Caco-2 (cell line): ENCODE data around the gene DLG2. TPM values are rescaled to one million over a fixed set of nuclear protein-coding genes. Genes with fewer than 3 reads are reported as not detected.
A peak's percentile ranks its signal among the peaks of the same experiment; 100 is the strongest.

Experiments used
- BruUV-seq: library from RNA; stranded (reverse); fragments of 400-500 nt; replicated peaks from 2 replicates; lab custom pipeline; 2021; lab: Mats Ljungman, UMichigan
- CTCF ChIA-PET: fragments of 300-600 bp; sonication (Branson Sonifier 250); formaldehyde crosslinking; loops from one replicate; lab custom pipeline; 2022; ENCODE audit warnings: antibody characterized with exemption; lab: Charles Lee
- POLR2A ChIA-PET: fragments of 300-600 bp; sonication (Branson Sonifier 250); formaldehyde crosslinking; loops from one replicate; lab custom pipeline; 2022; ENCODE audit warnings: antibody characterized with exemption; lab: Charles Lee
- DNase-seq, 2 experiments: peaks; one replicate each; pipeline versions ENCODE4 v3.0.0 to v3.0.0-alpha.2; 2020 to 2022
- H3K27me3 ChIP-seq: replicated peaks from 2 replicates; pipeline ENCODE4 v1.6.0; 2011; ENCODE audit warnings: low read length; ENCODE audit not compliant: control insufficient read depth, insufficient read depth
- H3K36me3 ChIP-seq: 2 replicates; pipeline ENCODE4 v1.5.1; 2011; ENCODE audit warnings: low read length; ENCODE audit not compliant: control insufficient read depth, insufficient read depth
- H3K4me1 ChIP-seq: fragments of 250-450 bp; sonication (Bioruptor Pico); 2 replicates; pipeline ENCODE4 v1.5.1; 2020; ENCODE audit warnings: mild to moderate bottlenecking
- H3K4me3 ChIP-seq: 2 replicates; pipeline ENCODE4 v1.5.1; 2011; ENCODE audit warnings: low read depth, mild to moderate bottlenecking, control low read depth, low read length
- H3K9me3 ChIP-seq: fragments of 250-450 bp; sonication (Bioruptor Pico); 2 replicates; pipeline ENCODE4 v1.5.1; 2020; ENCODE audit warnings: mild to moderate bottlenecking, moderate library complexity
- H3K27ac Mint-ChIP-seq: one replicate; pipeline ENCODE4 v1.8.0; 2022; ENCODE audit warnings: mixed read lengths; ENCODE audit not compliant: unreplicated experiment
- H3K27me3 Mint-ChIP-seq: one replicate; pipeline ENCODE4 v1.8.0; 2022; ENCODE audit warnings: mixed read lengths; ENCODE audit not compliant: insufficient read depth, unreplicated experiment
- H3K36me3 Mint-ChIP-seq: one replicate; pipeline ENCODE4 v1.8.0; 2022; ENCODE audit warnings: mild to moderate bottlenecking, mixed read lengths; ENCODE audit not compliant: insufficient read depth, unreplicated experiment
- H3K4me1 Mint-ChIP-seq: one replicate; pipeline ENCODE4 v1.8.0; 2022; ENCODE audit warnings: low read depth, mixed read lengths; ENCODE audit not compliant: unreplicated experiment
- H3K4me3 Mint-ChIP-seq: one replicate; pipeline ENCODE4 v1.8.0; 2022; ENCODE audit warnings: mild to moderate bottlenecking, moderate library complexity, mixed read lengths; ENCODE audit not compliant: unreplicated experiment
- H3K9me3 Mint-ChIP-seq: one replicate; pipeline ENCODE4 v1.8.0; 2022; ENCODE audit warnings: mixed read lengths; ENCODE audit not compliant: unreplicated experiment
- CTCF ChIP-seq, 2 experiments: fragments of 200-600 bp in 1 of 2; IDR thresholded peaks; 1 replicate in 1 of 2; 2 replicates in 1 of 2; pipeline versions ENCODE4 v1.5.1 to v1.8.0; 2011 to 2022; ENCODE audit warnings: antibody characterized with exemption in 1 of 2, control low read depth in 1 of 2, inconsistent platforms in 1 of 2, low read depth in 1 of 2, low read length in 1 of 2, mild to moderate bottlenecking in 1 of 2, moderate library complexity in 1 of 2; ENCODE audit not compliant: insufficient read depth in 1 of 2, severe bottlenecking in 1 of 2, unreplicated experiment in 1 of 2
- intact Hi-C: fragments of 100-400 bp; cut with micrococcal nuclease; formaldehyde crosslinking; loops from one replicate; pipeline ENCODE4 v1.10.0; 2022; ENCODE audit not compliant: unreplicated experiment
- total RNA-seq: library from RNA; stranded (reverse); gene quantifications from 2 replicates; pipeline ENCODE4 v1.2.3, GENCODE V29; 2022

Gene DLG2
- total RNA-seq, 1 experiment from 2014 or later, result 21.6 TPM

GRCh38 chr11:83684071-83684470, 1943.1 kb downstream of the DLG2 start:
- CTCF ChIA-PET, result interaction anchor here (0.6 to 1.5 kb wide), 3 partner anchors 27 to 374 kb away, joined by 3 to 9 read pairs (median 8); no protein-coding TSS in a partner anchor
- H3K9me3 ChIP-seq, result no peaks in the 10 kb centered on the region
- peaks cover 56% of the 10 kb centered on the region for H3K4me1 ChIP-seq
- no peaks in the 10 kb centered on the region for H3K36me3 ChIP-seq
- Mint-ChIP-seq H3K27me3 (no peaks in the 10 kb centered on the region), H3K27ac (peak overlapping the region; percentile 5), H3K4me1 (peaks cover 36% of the 10 kb centered on the region), H3K4me3 (peak overlapping the region; percentile 63), H3K36me3 (no peaks in the 10 kb centered on the region), H3K9me3 (no peaks in the 10 kb centered on the region)
- TF ChIP-seq CTCF (IDR thresholded peaks at IDR 0.05; ENCODE audit: insufficient read depth in 1 of 2, low read depth in 1 of 2, low read length in 1 of 2, severe bottlenecking in 1 of 2, unreplicated experiment in 1 of 2), result no peak
- intact Hi-C loops, result no loop called here
- peak; percentile 46 to 55 for DNase-seq
- POLR2A ChIA-PET, result interaction anchor here (1.1 to 1.7 kb wide), 2 partner anchors 27 to 35 kb away, joined by 5 to 7 read pairs; no protein-coding TSS in a partner anchor
- BruUV-seq, result no TSS peak
- H3K4me3 ChIP-seq, result no peak overlapping the region
- H3K27me3 ChIP-seq, result no peaks in the 10 kb centered on the region

- Histone ChIP-seq H3K4me3 (no peak overlapping the region), H3K36me3 (no peaks in the 10 kb centered on the region), H3K9me3 (no peaks in the 10 kb centered on the region), H3K4me1 (peaks cover 51% of the 10 kb centered on the region), H3K27me3 (no peaks in the 10 kb centered on the region)
- no peak for TF ChIP-seq CTCF (IDR thresholded peaks at IDR 0.05; ENCODE audit: insufficient read depth in 1 of 2, low read depth in 1 of 2, low read length in 1 of 2, severe bottlenecking in 1 of 2, unreplicated experiment in 1 of 2)
- H3K27ac Mint-ChIP-seq, result no peak overlapping the region
- no peak overlapping the region for H3K4me3 Mint-ChIP-seq
- ChIA-PET CTCF (interaction anchor here (0.5 to 1.4 kb wide), 3 partner anchors 28 to 51 kb away, joined by 5 to 6 read pairs (median 5); no protein-coding TSS in a partner anchor), POLR2A (interaction anchor here (0.6 to 1.7 kb wide), 2 partner anchors 34 to 41 kb away, joined by 3 to 5 read pairs; no protein-coding TSS in a partner anchor)
- peaks cover 33% of the 10 kb centered on the region for H3K4me1 Mint-ChIP-seq
- intact Hi-C loops, result loop anchor here (1.0 kb wide), 3 partner anchors 29 to 42 kb away; no protein-coding TSS in a partner anchor
- H3K27me3 Mint-ChIP-seq, result no peaks in the 10 kb centered on the region
- no TSS peak for BruUV-seq
- no peaks in the 10 kb centered on the region for H3K9me3 Mint-ChIP-seq
- peak; percentile 44 to 51 for DNase-seq
- no peaks in the 10 kb centered on the region for H3K36me3 Mint-ChIP-seq
Observed at GRCh38 chr11:83682611-83682973, 1944.6 kb downstream of the DLG2 start.

- Mint-ChIP-seq H3K36me3 (no peaks in the 10 kb centered on the region), H3K4me1 (peaks cover 33% of the 10 kb centered on the region), H3K9me3 (no peaks in the 10 kb centered on the region), H3K4me3 (no peak overlapping the region), H3K27me3 (no peaks in the 10 kb centered on the region), H3K27ac (peak overlapping the region; percentile 70)
- ChIA-PET CTCF (interaction anchor here (0.5 to 1.4 kb wide), 4 partner anchors 29 to 51 kb away, joined by 4 to 6 read pairs (median 5); no protein-coding TSS in a partner anchor), POLR2A (interaction anchor here (0.6 kb wide), 1 partner anchor 42 kb away, joined by 3 read pairs; no protein-coding TSS in a partner anchor)
- no peaks in the 10 kb centered on the region for H3K9me3 ChIP-seq
- no peaks in the 10 kb centered on the region for H3K36me3 ChIP-seq
- intact Hi-C loops, result loop anchor here (1.0 kb wide), 3 partner anchors 29 to 42 kb away; no protein-coding TSS in a partner anchor
- H3K27me3 ChIP-seq, result no peaks in the 10 kb centered on the region
- no peak for DNase-seq
- no peak overlapping the region for H3K4me3 ChIP-seq
- no peak for TF ChIP-seq CTCF (IDR thresholded peaks at IDR 0.05; ENCODE audit: insufficient read depth in 1 of 2, low read depth in 1 of 2, low read length in 1 of 2, severe bottlenecking in 1 of 2, unreplicated experiment in 1 of 2)
- no TSS peak for BruUV-seq
- H3K4me1 ChIP-seq, result peaks cover 51% of the 10 kb centered on the region
Observed at GRCh38 chr11:83681906-83682610, 1945.1 kb downstream of the DLG2 start.
